K562 (cell line): ENCODE data around the gene PLEKHG4B. TPM values are rescaled to one million over a fixed set of nuclear protein-coding genes. Genes with fewer than 3 reads are reported as not detected.
A peak's percentile ranks its signal among the peaks of the same experiment; 100 is the strongest.

Source experiments
- ATAC-seq: fragments of 200-7000 bp; cut with Tn5 transposase; 3 replicates; pipeline ENCODE4 v1.9.1; 2020; ENCODE audit warnings: moderate library complexity
- BruUV-seq: library from RNA; stranded (reverse); fragments of 400-500 nt; replicated peaks from 2 replicates; lab custom pipeline; 2021; lab: Mats Ljungman, UMichigan
- CTCF ChIA-PET: fragments of 300-600 bp; formaldehyde crosslinking; extraction: SDS; loops from one replicate; lab custom pipeline; 2021; ENCODE audit warnings: low intra/inter-chr PET ratio; lab: Yijun Ruan, JAX
- POLR2A ChIA-PET: fragments of 300-600, 350-650 bp; sonication (Branson Sonifier 250); formaldehyde crosslinking; extraction: SDS; loops from one replicate; lab custom pipeline; 2021; ENCODE audit warnings: antibody characterized with exemption, inconsistent platforms; lab: Yijun Ruan, JAX
- DNase-seq, 4 experiments: peaks; one replicate each; pipeline versions ENCODE4 v3.0.0 to v3.0.0-alpha.2; 2011 to 2018; ENCODE audit warnings: low spot score in 3 of 4, mixed read lengths in 3 of 4; ENCODE audit errors: extremely low read depth in 1 of 4
- FAIRE-seq: peaks from 2 replicates; lab custom pipeline; 2011; peaks lifted over from hg19 to GRCh38; lab: Jason Lieb, UNC
- H2AFZ ChIP-seq: 2 replicates; pipeline ENCODE4 v1.6.0; 2011; ENCODE audit warnings: low read depth, low read length, control low read depth, inconsistent platforms
- H3K27ac ChIP-seq: fragments of 200-600 bp; 3 replicates; pipeline ENCODE4 v1.8.0; 2011; ENCODE audit warnings: low read depth, mild to moderate bottlenecking, control low read depth, inconsistent platforms, low read length, moderate library complexity, mixed read lengths; ENCODE audit errors: extremely low read depth
- H3K27me3 ChIP-seq, 2 experiments: fragments of 300-600 bp in 1 of 2; 2 replicates in 1 of 2; 3 replicates in 1 of 2; pipeline versions ENCODE4 v1.6.0 to v1.8.0; 2011; ENCODE audit warnings: inconsistent platforms in 2 of 2, low read length in 2 of 2, mild to moderate bottlenecking in 1 of 2, mixed read lengths in 1 of 2, moderate library complexity in 1 of 2; ENCODE audit not compliant: control insufficient read depth in 2 of 2, insufficient read depth in 2 of 2
- H3K36me3 ChIP-seq: fragments of 300-600 bp; 3 replicates; pipeline ENCODE4 v1.8.0; 2011; ENCODE audit warnings: mild to moderate bottlenecking, low read length, inconsistent platforms; ENCODE audit not compliant: control insufficient read depth, insufficient read depth
- H3K4me1 ChIP-seq, 2 experiments: fragments of 200-600 bp in 1 of 2; replicated peaks in 1 of 2; 2 replicates in 1 of 2; 3 replicates in 1 of 2; pipeline versions ENCODE4 v1.5.1 to v1.8.0; 2011; ENCODE audit warnings: inconsistent platforms in 2 of 2, low read length in 2 of 2, mild to moderate bottlenecking in 1 of 2, mixed read lengths in 1 of 2, moderate library complexity in 1 of 2; ENCODE audit not compliant: control insufficient read depth in 2 of 2, insufficient read depth in 2 of 2
- H3K4me2 ChIP-seq: 2 replicates; pipeline ENCODE4 v1.6.1; 2011; ENCODE audit warnings: low read length, control low read depth, inconsistent platforms, mixed read lengths; ENCODE audit not compliant: insufficient read depth
- H3K4me3 ChIP-seq: fragments of 200-600 bp; sonication (generic), shearing (Covaris generic); 2 replicates; pipeline ENCODE4 v1.5.1; 2016; ENCODE audit warnings: control low read depth, inconsistent platforms
- H3K79me2 ChIP-seq: fragments of 200-600 bp; 3 replicates; pipeline ENCODE4 v1.8.0; 2011; ENCODE audit warnings: low read length, inconsistent platforms; ENCODE audit not compliant: control insufficient read depth, insufficient read depth
- H3K9ac ChIP-seq, 2 experiments: 2 replicates each; pipeline versions ENCODE4 v1.6.0 to v1.6.1; 2011; ENCODE audit warnings: low read depth in 2 of 2, low read length in 2 of 2, control low read depth in 1 of 2, inconsistent platforms in 1 of 2, mild to moderate bottlenecking in 1 of 2, mixed read lengths in 1 of 2; ENCODE audit not compliant: insufficient read depth in 1 of 2
- H3K9me1 ChIP-seq: one replicate; pipeline ENCODE4 v1.6.0; 2011; ENCODE audit warnings: inconsistent platforms, mild to moderate bottlenecking, low read length, moderate library complexity; ENCODE audit not compliant: control insufficient read depth, insufficient read depth
- H3K9me3 ChIP-seq: replicated peaks from 2 replicates; pipeline ENCODE4 v1.5.1; 2011; ENCODE audit warnings: low read depth, low read length, inconsistent platforms; ENCODE audit not compliant: control insufficient read depth, insufficient read depth
- H4K20me1 ChIP-seq: replicated peaks from 2 replicates; pipeline ENCODE4 v1.6.1; 2011; ENCODE audit warnings: low read length, inconsistent platforms, mixed read lengths; ENCODE audit not compliant: control insufficient read depth, insufficient read depth
- BRD9 ChIP-seq: fragments of 450-650 bp; IDR thresholded peaks from 2 replicates; pipeline ENCODE4 v1.6.1; 2018; ENCODE audit warnings: low read depth; ENCODE audit not compliant: partially characterized antibody
- KAT2B ChIP-seq: IDR thresholded peaks from one replicate; pipeline ENCODE4 v1.6.1; 2012; ENCODE audit warnings: low read depth, mild to moderate bottlenecking, control low read depth, inconsistent platforms, low read length, moderate library complexity
- NFXL1 ChIP-seq: fragments of 450-650 bp; formaldehyde crosslinking; IDR thresholded peaks from 2 replicates; pipeline ENCODE4 v1.4.0; 2021; ENCODE audit warnings: mild to moderate bottlenecking
- ZFP36 ChIP-seq: fragments of 150-350 bp; IDR thresholded peaks from 2 replicates; pipeline ENCODE4 v1.6.1; 2018; ENCODE audit warnings: low read length, low read depth; ENCODE audit not compliant: partially characterized antibody
- WGBS: fragments of 100-300 bp; shearing (Covaris generic); methylation state at CpG from one replicate; pipeline ENCODE4 v1.1.6; 2016; ENCODE audit warnings: low coverage, mixed read lengths; ENCODE audit not compliant: insufficient coverage; ENCODE audit errors: missing lambda C conversion rate; 5-methylcytosine and 5-hydroxymethylcytosine counted together
- in situ Hi-C: fragments of 300-500 bp; cut with MboI; formaldehyde crosslinking; loops from 4 replicates; pipeline ENCODE4 v1.15.0; 2018; ENCODE audit warnings: inconsistent platforms, mixed read lengths
- intact Hi-C: fragments of 100-400 bp; cut with micrococcal nuclease; formaldehyde crosslinking; loops from 2 replicates; pipeline ENCODE4 v1.14.2; 2022
- polyA plus RNA-seq, 8 experiments: library from polyadenylated mRNA; depleted of rRNA in 4 of 8; stranded (reverse) in 5 of 8; unstranded in 3 of 8; fragments of >200 nt; fragmentation: Nextera tagmentation in 2 of 8; fragmentation: Illumina TruSeq in 1 of 8; extraction: Ambion mirVana in 2 of 8; extraction: Trizol in 1 of 8; gene quantifications; 2 replicates each; pipeline versions ENCODE4 v1.2.1 to v1.2.3, GENCODE V29; 2011 to 2014; ENCODE audit warnings: inconsistent platforms in 1 of 8, missing spikeins in 1 of 8
- total RNA-seq, 7 experiments: library from RNA; depleted of rRNA in 6 of 7; stranded (reverse); fragments of >200 nt in 6 of 7; fragmentation: Illumina TruSeq in 2 of 7; extraction: Trizol in 2 of 7; gene quantifications; 2 replicates each; pipeline versions ENCODE4 v1.2.1 to v1.2.3, GENCODE V29; 2011 to 2021; ENCODE audit warnings: low replicate concordance in 1 of 7
- TF ChIP-seq, protein P1 (sequence below): fragments of 450-650 bp; IDR thresholded peaks from 2 replicates; pipeline ENCODE4 v1.6.1; 2018; ENCODE audit not compliant: partially characterized antibody
- TF ChIP-seq, protein P2 (sequence below): sonication (generic); formaldehyde crosslinking; IDR thresholded peaks from 2 replicates; pipeline ENCODE4 v1.8.0; 2022; ENCODE audit warnings: missing genetic modification reagents, mild to moderate bottlenecking, borderline replicate concordance
- TF ChIP-seq, protein P3 (sequence below): sonication (generic); formaldehyde crosslinking; IDR thresholded peaks from 2 replicates; pipeline ENCODE4 v1.8.1; 2023; ENCODE audit warnings: mild to moderate bottlenecking, missing genetic modification reagents

PLEKHG4B gene
- total and polyA plus RNA-seq, 9 of the 15 experiments (the other 6 are each of a cell fraction or from before 2014, with no cell fraction given), result 0.02 TPM; not detected in 8

DNA sequence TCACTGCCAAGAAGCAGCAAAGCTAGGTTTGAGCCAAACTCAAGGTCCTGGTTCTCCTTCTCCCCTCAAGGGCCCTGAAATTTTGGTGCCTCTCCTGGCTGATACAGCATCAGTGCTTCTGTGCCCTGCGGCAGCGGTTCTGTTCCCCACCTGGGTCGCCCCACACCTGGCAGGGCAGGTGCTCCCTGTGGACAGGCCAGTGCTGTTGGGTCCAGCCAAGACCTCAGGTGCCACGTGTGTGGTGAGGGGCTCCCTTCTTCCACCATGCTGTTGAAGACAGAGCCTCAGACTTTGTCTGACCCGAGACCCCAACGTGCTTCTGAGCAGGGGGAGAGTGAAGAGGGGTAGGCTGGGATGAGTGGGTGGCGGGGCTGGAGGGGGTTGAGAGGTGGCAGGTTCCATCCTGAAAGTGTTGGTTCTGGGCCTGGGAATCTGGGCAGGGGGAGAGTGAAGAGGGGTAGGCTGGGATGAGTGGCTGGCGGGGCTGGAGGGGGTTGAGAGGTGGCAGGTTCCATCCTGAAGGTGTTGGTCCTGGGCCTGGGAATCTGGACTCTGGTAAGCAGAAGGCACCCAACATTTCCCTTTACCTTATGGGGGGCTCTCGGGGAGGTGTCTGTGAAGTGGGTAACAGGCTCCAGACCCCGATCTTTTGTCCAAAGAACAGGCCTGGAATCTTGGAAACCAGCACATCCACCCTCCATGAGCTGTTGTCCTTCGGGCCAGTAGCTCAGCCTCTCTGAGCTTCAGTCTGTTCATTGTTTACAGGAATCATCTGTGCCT, 2.3 kb downstream of the PLEKHG4B start:
- no peak for FAIRE-seq
- H3K4me1 ChIP-seq, result no peaks in the 10 kb centered on the region
- H4K20me1 ChIP-seq, result 0 out of 2 replicates have a peak, but pooled peaks cover 10% of the 10 kb centered on the region
- in situ Hi-C loops (no loop called here), intact Hi-C loops (no loop called here)
- no peak for DNase-seq
- H3K9me1 ChIP-seq, result no peaks in the 10 kb centered on the region
- no peak overlapping the region for H3K27ac ChIP-seq
- H3K4me2 ChIP-seq, result no peak overlapping the region
- H3K9me3 ChIP-seq, result no peaks in the 10 kb centered on the region
- no peak overlapping the region for H3K4me3 ChIP-seq
- H3K79me2 ChIP-seq, result no peaks in the 10 kb centered on the region
- WGBS, result under 1% methylated on average over 11 of the region's 11 CpGs
- ChIA-PET POLR2A (no interaction called here), CTCF (no interaction called here)
- H2AFZ ChIP-seq, result no peak overlapping the region
- TF ChIP-seq KAT2B, result no peak
- peak; percentile 62 for TF ChIP-seq ZFP36
- no peak for TF ChIP-seq BRD9
- BruUV-seq, result no TSS peak
- ATAC-seq, result no peak
- peaks cover 26 to 53% of the 10 kb centered on the region in 2 experiments for H3K27me3 ChIP-seq
- H3K36me3 ChIP-seq, result no peaks in the 10 kb centered on the region
- no peak overlapping the region for H3K9ac ChIP-seq

DNA sequence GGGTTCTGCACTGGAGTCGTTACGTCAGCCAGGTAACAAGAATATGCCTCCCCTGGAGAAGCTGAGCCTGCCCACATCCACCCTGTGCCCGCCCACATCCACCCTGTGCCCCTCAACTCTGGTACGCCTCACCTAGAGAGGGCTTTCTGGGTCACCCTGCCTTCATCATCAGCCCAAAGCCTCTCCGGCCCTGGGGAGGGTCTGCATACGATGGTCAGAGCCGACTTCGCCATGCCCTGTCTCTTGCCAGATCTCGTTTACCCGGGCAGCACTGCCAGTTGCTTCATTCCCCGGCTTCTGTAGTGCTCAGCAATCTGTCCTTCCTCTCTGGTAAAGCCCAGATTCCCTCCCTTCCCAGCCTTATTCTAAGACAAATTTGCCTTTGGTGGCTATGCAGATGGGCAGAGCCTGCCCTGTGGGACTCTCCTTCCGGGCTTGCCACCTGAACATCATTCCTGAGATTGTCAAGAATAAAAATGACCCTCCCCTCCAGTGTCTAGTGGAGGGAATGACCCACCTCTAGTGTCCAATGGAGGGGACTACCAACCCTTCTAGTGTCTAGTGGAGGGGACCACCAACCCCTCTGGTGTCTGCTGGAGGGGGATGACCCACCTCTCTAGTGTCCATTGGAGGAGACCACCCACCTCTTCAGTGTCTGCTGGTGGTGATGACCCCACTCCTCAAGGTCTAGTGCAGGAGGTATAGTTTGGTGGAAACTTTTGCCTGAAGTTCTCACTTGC, 3.4 kb downstream of the PLEKHG4B start:
- intact Hi-C loops (no loop called here), in situ Hi-C loops (no loop called here)
- H3K27me3 ChIP-seq, result peaks cover 22 to 42% of the 10 kb centered on the region in 2 experiments
- no peak overlapping the region for H3K4me2 ChIP-seq
- no peak for FAIRE-seq
- no peaks in the 10 kb centered on the region for H3K4me1 ChIP-seq
- ChIA-PET CTCF (no interaction called here), POLR2A (no interaction called here)
- H3K9ac ChIP-seq, result no peak overlapping the region
- H2AFZ ChIP-seq, result no peak overlapping the region
- H4K20me1 ChIP-seq, result 0 out of 2 replicates have a peak, but pooled peaks cover 10% of the 10 kb centered on the region
- no peak for DNase-seq
- no peaks in the 10 kb centered on the region for H3K9me1 ChIP-seq
- no peak for ATAC-seq
- H3K36me3 ChIP-seq, result no peaks in the 10 kb centered on the region
- no peaks in the 10 kb centered on the region for H3K79me2 ChIP-seq
- H3K9me3 ChIP-seq, result no peaks in the 10 kb centered on the region
- 0% methylated on average over 11 of the region's 12 CpGs for WGBS
- TF ChIP-seq, protein P1, sequence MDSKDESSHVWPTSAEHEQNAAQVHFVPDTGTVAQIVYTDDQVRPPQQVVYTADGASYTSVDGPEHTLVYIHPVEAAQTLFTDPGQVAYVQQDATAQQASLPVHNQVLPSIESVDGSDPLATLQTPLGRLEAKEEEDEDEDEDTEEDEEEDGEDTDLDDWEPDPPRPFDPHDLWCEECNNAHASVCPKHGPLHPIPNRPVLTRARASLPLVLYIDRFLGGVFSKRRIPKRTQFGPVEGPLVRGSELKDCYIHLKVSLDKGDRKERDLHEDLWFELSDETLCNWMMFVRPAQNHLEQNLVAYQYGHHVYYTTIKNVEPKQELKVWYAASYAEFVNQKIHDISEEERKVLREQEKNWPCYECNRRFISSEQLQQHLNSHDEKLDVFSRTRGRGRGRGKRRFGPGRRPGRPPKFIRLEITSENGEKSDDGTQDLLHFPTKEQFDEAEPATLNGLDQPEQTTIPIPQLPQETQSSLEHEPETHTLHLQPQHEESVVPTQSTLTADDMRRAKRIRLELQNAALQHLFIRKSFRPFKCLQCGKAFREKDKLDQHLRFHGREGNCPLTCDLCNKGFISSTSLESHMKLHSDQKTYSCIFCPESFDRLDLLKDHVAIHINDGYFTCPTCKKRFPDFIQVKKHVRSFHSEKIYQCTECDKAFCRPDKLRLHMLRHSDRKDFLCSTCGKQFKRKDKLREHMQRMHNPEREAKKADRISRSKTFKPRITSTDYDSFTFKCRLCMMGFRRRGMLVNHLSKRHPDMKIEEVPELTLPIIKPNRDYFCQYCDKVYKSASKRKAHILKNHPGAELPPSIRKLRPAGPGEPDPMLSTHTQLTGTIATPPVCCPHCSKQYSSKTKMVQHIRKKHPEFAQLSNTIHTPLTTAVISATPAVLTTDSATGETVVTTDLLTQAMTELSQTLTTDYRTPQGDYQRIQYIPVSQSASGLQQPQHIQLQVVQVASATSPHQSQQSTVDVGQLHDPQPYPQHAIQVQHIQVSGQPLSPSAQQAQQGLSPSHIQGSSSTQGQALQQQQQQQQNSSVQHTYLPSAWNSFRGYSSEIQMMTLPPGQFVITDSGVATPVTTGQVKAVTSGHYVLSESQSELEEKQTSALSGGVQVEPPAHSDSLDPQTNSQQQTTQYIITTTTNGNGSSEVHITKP, result no peak
- TF ChIP-seq, protein P2, sequence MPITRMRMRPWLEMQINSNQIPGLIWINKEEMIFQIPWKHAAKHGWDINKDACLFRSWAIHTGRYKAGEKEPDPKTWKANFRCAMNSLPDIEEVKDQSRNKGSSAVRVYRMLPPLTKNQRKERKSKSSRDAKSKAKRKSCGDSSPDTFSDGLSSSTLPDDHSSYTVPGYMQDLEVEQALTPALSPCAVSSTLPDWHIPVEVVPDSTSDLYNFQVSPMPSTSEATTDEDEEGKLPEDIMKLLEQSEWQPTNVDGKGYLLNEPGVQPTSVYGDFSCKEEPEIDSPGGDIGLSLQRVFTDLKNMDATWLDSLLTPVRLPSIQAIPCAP (CRISPR knock-in tag), result no peak
- TF ChIP-seq NFXL1 (CRISPR knock-in tag), result no peak
- TF ChIP-seq, protein P3, sequence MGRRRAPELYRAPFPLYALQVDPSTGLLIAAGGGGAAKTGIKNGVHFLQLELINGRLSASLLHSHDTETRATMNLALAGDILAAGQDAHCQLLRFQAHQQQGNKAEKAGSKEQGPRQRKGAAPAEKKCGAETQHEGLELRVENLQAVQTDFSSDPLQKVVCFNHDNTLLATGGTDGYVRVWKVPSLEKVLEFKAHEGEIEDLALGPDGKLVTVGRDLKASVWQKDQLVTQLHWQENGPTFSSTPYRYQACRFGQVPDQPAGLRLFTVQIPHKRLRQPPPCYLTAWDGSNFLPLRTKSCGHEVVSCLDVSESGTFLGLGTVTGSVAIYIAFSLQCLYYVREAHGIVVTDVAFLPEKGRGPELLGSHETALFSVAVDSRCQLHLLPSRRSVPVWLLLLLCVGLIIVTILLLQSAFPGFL (CRISPR knock-in tag), result no peak
- H3K4me3 ChIP-seq, result no peak overlapping the region
- H3K27ac ChIP-seq, result no peak overlapping the region
- no TSS peak for BruUV-seq
